Myocyte (in vitro differentiated cells): ENCODE data around the gene AMTN. TPM values are rescaled to one million over a fixed set of nuclear protein-coding genes. Genes with fewer than 3 reads are reported as not detected.
"Not testable (repeated sequence)": the region's sequence is repeated elsewhere in the genome, so short reads cannot be mapped to it uniquely, and the experiment has no call there.

ENCODE experiments used
- DNase-seq: peaks from one replicate; pipeline ENCODE4 v3.0.0-alpha.2; 2012; ENCODE audit warnings: low read depth
- polyA plus RNA-seq: library from polyadenylated mRNA; unstranded; fragments of >200 nt; gene quantifications from one replicate; pipeline ENCODE4 v1.2.1, GENCODE V29; 2012; ENCODE audit warnings: missing spikeins
- total RNA-seq: library from RNA; depleted of rRNA; stranded (reverse); fragments of >200 nt; gene quantifications from 2 replicates; pipeline ENCODE4 v1.2.3, GENCODE V29; 2014

The AMTN gene
- not detected in 2 replicates for total RNA-seq
- polyA plus RNA-seq: 0.39 TPM

- no peak for DNase-seq
Observed at GRCh38 chr4:70518269-70518668, at the start of gene AMTN. AMTN (plus strand) TSS chr4:70518569; CDS start chr4:70518778, 209 bp downstream.

- DNase-seq: no peak
Observed at GRCh38 chr4:70471897-70472296, 46.5 kb upstream of the AMTN start, which contains the start of gene MUC7. MUC7 (plus strand) TSS chr4:70472197; CDS start chr4:70474022, 1,825 bp downstream.

GRCh38 chr4:70473679-70474078, 44.7 kb upstream of the AMTN start:
- no peak for DNase-seq

GRCh38 chr4:70488748-70489147, 29.6 kb upstream of the AMTN start:
- DNase-seq: no peak

GRCh38 chr4:70496231-70496630, 22.1 kb upstream of the AMTN start:
- no peak for DNase-seq

- DNase-seq: peak; percentile 5
Observed at GRCh38 chr4:70501838-70502237, 16.5 kb upstream of the AMTN start.

GRCh38 chr4:70504733-70505132, 13.6 kb upstream of the AMTN start:
- DNase-seq: no peak

- peak; percentile 52 for DNase-seq
Observed at GRCh38 chr4:70505151-70505748, 13.1 kb upstream of the AMTN start.

GRCh38 chr4:70508801-70509200, 9.6 kb upstream of the AMTN start:
- no peak for DNase-seq

- no peak for DNase-seq
Observed at GRCh38 chr4:70511365-70511764, 7.0 kb upstream of the AMTN start.

GRCh38 chr4:70515367-70516250, 2.8 kb upstream of the AMTN start:
- no peak for DNase-seq

GRCh38 chr4:70518716-70519115, 347 bp downstream of the AMTN start:
- DNase-seq: no peak

- DNase-seq: no peak
Observed at GRCh38 chr4:70522626-70523025, 4.3 kb downstream of the AMTN start.

GRCh38 chr4:70530997-70531396, 12.6 kb downstream of the AMTN start:
- DNase-seq: peak; percentile 54

- DNase-seq: no peak
Observed at GRCh38 chr4:70531981-70532380, 13.6 kb downstream of the AMTN start.

GRCh38 chr4:70533211-70533610, 14.8 kb downstream of the AMTN start:
- no peak for DNase-seq

GRCh38 chr4:70533791-70534190, 15.4 kb downstream of the AMTN start:
- DNase-seq: no peak

GRCh38 chr4:70534886-70535285, 16.5 kb downstream of the AMTN start:
- DNase-seq: not testable (repeated sequence)

GRCh38 chr4:70538869-70539268, 20.5 kb downstream of the AMTN start:
- peak; percentile 11 for DNase-seq

GRCh38 chr4:70544279-70544868, 26.0 kb downstream of the AMTN start:
- DNase-seq: peak; percentile 20

- no peak for DNase-seq
Observed at GRCh38 chr4:70556856-70557255, 38.5 kb downstream of the AMTN start.

- DNase-seq: peak; percentile 68
Observed at GRCh38 chr4:70559211-70559830, 41.0 kb downstream of the AMTN start.
